Measurements from ENCODE around the gene RTN4R. TPM values are rescaled to one million over a fixed set of nuclear protein-coding genes. Genes with fewer than 3 reads are reported as not detected.

The RTN4R gene
- total RNA-seq, 1 experiment from 2014 or later: 16.3 TPM

DNA sequence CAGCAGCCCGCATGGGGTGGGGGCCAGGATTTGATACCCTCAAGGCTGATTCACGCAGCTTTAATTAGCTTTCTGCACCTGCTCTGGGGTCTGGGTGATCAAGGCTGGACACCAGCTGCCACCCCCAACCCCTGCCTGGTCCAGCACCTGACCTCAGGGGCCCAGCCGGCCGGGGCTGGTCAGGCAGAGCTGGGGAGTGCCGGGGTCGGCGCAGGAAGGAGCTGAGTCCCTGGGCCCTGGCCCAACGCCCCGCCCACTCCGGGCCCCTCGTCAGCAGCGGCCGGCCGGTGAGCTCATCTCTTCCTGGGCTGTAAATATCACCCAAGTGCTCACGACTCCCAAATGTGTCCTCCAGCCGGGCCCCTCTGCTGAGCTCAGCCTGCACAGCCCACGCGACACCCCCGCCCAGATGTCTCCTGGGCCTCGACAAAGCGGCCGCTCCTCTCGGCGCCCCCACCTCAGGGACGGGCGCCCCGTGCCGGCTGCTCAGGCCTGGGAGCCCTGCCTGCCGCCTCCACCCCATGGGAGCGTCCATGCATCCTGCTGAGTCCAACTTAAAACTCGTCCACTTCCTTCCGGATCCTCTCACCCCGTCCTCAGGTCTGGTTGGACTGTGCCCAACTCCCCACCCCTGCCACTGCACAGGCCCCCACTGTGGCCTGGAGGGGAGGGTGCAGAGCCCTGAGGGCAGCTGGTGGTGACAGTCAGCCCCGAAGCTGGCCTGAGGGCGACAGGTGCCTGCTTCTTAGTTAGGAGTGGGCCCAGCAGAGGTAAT is 29.0 kb downstream of the RTN4R start:
- TF ChIP-seq TCF7L2 (IDR thresholded peaks at IDR 0.05; ENCODE audit: low read depth, low read length) (no peak), POLR2AphosphoS5 (IDR thresholded peaks at IDR 0.05; ENCODE audit: low read depth, low read length) (no peak), SIN3A (IDR thresholded peaks at IDR 0.05; ENCODE audit: borderline replicate concordance, insufficient read depth, low read depth, low read length) (no peak)
- TF ChIP-seq, protein P1, sequence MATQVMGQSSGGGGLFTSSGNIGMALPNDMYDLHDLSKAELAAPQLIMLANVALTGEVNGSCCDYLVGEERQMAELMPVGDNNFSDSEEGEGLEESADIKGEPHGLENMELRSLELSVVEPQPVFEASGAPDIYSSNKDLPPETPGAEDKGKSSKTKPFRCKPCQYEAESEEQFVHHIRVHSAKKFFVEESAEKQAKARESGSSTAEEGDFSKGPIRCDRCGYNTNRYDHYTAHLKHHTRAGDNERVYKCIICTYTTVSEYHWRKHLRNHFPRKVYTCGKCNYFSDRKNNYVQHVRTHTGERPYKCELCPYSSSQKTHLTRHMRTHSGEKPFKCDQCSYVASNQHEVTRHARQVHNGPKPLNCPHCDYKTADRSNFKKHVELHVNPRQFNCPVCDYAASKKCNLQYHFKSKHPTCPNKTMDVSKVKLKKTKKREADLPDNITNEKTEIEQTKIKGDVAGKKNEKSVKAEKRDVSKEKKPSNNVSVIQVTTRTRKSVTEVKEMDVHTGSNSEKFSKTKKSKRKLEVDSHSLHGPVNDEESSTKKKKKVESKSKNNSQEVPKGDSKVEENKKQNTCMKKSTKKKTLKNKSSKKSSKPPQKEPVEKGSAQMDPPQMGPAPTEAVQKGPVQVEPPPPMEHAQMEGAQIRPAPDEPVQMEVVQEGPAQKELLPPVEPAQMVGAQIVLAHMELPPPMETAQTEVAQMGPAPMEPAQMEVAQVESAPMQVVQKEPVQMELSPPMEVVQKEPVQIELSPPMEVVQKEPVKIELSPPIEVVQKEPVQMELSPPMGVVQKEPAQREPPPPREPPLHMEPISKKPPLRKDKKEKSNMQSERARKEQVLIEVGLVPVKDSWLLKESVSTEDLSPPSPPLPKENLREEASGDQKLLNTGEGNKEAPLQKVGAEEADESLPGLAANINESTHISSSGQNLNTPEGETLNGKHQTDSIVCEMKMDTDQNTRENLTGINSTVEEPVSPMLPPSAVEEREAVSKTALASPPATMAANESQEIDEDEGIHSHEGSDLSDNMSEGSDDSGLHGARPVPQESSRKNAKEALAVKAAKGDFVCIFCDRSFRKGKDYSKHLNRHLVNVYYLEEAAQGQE (IDR thresholded peaks at IDR 0.05; ENCODE audit: insufficient read depth in 1 of 2, low read depth in 2 of 2, low read length in 1 of 2): no peak
- TF ChIP-seq, protein P2, sequence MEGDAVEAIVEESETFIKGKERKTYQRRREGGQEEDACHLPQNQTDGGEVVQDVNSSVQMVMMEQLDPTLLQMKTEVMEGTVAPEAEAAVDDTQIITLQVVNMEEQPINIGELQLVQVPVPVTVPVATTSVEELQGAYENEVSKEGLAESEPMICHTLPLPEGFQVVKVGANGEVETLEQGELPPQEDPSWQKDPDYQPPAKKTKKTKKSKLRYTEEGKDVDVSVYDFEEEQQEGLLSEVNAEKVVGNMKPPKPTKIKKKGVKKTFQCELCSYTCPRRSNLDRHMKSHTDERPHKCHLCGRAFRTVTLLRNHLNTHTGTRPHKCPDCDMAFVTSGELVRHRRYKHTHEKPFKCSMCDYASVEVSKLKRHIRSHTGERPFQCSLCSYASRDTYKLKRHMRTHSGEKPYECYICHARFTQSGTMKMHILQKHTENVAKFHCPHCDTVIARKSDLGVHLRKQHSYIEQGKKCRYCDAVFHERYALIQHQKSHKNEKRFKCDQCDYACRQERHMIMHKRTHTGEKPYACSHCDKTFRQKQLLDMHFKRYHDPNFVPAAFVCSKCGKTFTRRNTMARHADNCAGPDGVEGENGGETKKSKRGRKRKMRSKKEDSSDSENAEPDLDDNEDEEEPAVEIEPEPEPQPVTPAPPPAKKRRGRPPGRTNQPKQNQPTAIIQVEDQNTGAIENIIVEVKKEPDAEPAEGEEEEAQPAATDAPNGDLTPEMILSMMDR (IDR thresholded peaks at IDR 0.05): no peak; the same call in 1 of the 2 replicates

DNA sequence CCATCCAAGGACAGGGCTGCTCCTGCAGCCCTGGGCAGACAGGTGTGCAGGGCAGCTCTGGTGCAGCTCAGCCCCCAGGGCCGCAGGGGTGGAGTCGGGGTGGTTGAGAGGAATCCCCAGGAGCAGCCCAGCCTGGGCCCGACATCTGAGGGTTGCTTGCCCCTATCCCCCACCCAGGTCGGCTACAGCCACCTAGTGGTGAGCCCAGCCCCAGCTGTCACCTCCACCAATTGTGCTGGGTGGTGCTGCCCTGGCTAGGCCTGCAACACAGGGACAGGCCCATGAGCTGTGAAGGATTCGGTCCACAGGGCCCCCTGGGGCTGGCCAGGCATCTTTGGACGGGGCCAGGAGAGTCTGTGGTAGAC is 29.6 kb downstream of the RTN4R start:
- Histone ChIP-seq H3K4me1 (ENCODE audit: control insufficient read depth, insufficient read depth, low read length) (no peaks in the 10 kb centered on the region), H3K27me3 (ENCODE audit: control insufficient read depth, insufficient read depth, low read length) (no peaks in the 10 kb centered on the region), H3K9me3 (ENCODE audit: control insufficient read depth, insufficient read depth, low read depth, low read length) (no peaks in the 10 kb centered on the region), H3K27ac (ENCODE audit: low read length) (no peak overlapping the region), H3K4me3 (ENCODE audit: low read depth in 2 of 2, low read length in 2 of 2) (no peak overlapping the region), H3K36me3 (ENCODE audit: control insufficient read depth, insufficient read depth, low read length) (no peaks in the 10 kb centered on the region)
- POLR2A ChIA-PET: no interaction called here
- intact Hi-C loops (cut with micrococcal nuclease; ENCODE audit: unreplicated experiment) (loop anchor here (10.0 kb wide), 1 partner anchor 64 kb away; no protein-coding TSS in a partner anchor), in situ Hi-C loops (cut with HindIII; ENCODE audit: low pct_unique_long_range_greater_than_20kb, low sequenced_read_pairs) (no loop called here)
- TF ChIP-seq, protein P1 (IDR thresholded peaks at IDR 0.05; ENCODE audit: insufficient read depth in 1 of 2, low read depth in 2 of 2, low read length in 1 of 2): no peak
- TF ChIP-seq, protein P2 (IDR thresholded peaks at IDR 0.05): peak; percentile 76; the same call in 1 of the 2 replicates
- no peak for TF ChIP-seq TCF7L2 (IDR thresholded peaks at IDR 0.05; ENCODE audit: low read depth, low read length)
- no peak for TF ChIP-seq POLR2AphosphoS5 (IDR thresholded peaks at IDR 0.05; ENCODE audit: low read depth, low read length)
- no TSS peak for BruUV-seq (replicated peaks)
- CTCF ChIA-PET: interaction anchor here (0.7 to 2.9 kb wide), 5 partner anchors 9 to 74 kb away, joined by 3 to 14 read pairs (median 4); no protein-coding TSS in a partner anchor
- no peak for DNase-seq (ENCODE audit: low read depth, low spot score)
- peak; percentile 91 for ATAC-seq

More for the DNA sequence above, 29.0 kb downstream of the RTN4R start:
- intact Hi-C loops (cut with micrococcal nuclease; ENCODE audit: unreplicated experiment): loop anchor here (10.0 kb wide), 1 partner anchor 64 kb away; no protein-coding TSS in a partner anchor
- CTCF ChIA-PET: interaction anchor here (0.6 to 2.9 kb wide), 4 partner anchors 21 to 63 kb away, joined by 3 to 14 read pairs (median 4); no protein-coding TSS in a partner anchor
- no TSS peak for BruUV-seq (replicated peaks)
- no peaks in the 10 kb centered on the region for H3K36me3 ChIP-seq (ENCODE audit: control insufficient read depth, insufficient read depth, low read length)
- H3K4me1 ChIP-seq (ENCODE audit: control insufficient read depth, insufficient read depth, low read length): peaks cover 4% of the 10 kb centered on the region; the same call in 1 of the 2 replicates
- H3K4me3 ChIP-seq (ENCODE audit: low read depth in 2 of 2, low read length in 2 of 2): no peak overlapping the region
- in situ Hi-C loops (cut with HindIII; ENCODE audit: low pct_unique_long_range_greater_than_20kb, low sequenced_read_pairs): no loop called here
- no peaks in the 10 kb centered on the region for H3K27me3 ChIP-seq (ENCODE audit: control insufficient read depth, insufficient read depth, low read length)
- ATAC-seq: no peak
- no peak for DNase-seq (ENCODE audit: low read depth, low spot score)
- H3K9me3 ChIP-seq (ENCODE audit: control insufficient read depth, insufficient read depth, low read depth, low read length): no peaks in the 10 kb centered on the region
- POLR2A ChIA-PET: no interaction called here
- H3K27ac ChIP-seq (ENCODE audit: low read length): no peak overlapping the region

All from Panc1 (cell line).